Mammary epithelial cell (primary cell): Measurements from ENCODE around the gene MGAT4A.

Source experiments
- CTCF ChIP-seq, 2 donors: IDR thresholded peaks in 1 of 2; conservative IDR thresholded peaks in 1 of 2; 2 replicates each; pipeline ENCODE4 v1.5.1; 2011 to 2012; ENCODE audit warnings: inconsistent platforms in 2 of 2, low read length in 2 of 2, mild to moderate bottlenecking in 2 of 2, control low read depth in 1 of 2, low read depth in 1 of 2; ENCODE audit not compliant: insufficient read depth in 1 of 2; ENCODE audit errors: extremely low read depth in 1 of 2
- EZH2 ChIP-seq: IDR thresholded peaks from 2 replicates; pipeline ENCODE4 v1.6.1; 2012; ENCODE audit warnings: low read length, inconsistent platforms, borderline replicate concordance

GRCh38 chr2:98573426-98573825 lies 157.5 kb downstream of the MGAT4A start:
- TF ChIP-seq CTCF (conservative IDR thresholded peaks at IDR 0.05 in 1 of 2, IDR thresholded peaks at IDR 0.05 in 1 of 2; ENCODE audit: extremely low read depth in 1 of 2, insufficient read depth in 1 of 2, low read depth in 1 of 2, low read length in 2 of 2): no peak
- TF ChIP-seq EZH2: no peak
